Measurements from ENCODE around the gene ZBTB1. TPM values are rescaled to one million over a fixed set of nuclear protein-coding genes. Genes with fewer than 3 reads are reported as not detected.
"Not testable (repeated sequence)": the region's sequence is repeated elsewhere in the genome, so short reads cannot be mapped to it uniquely, and the experiment has no call there.

The ZBTB1 gene
- total RNA-seq, 1 experiment from 2014 or later: 33.0 TPM

- DNase-seq (ENCODE audit: low read depth): no peak
Measured at GRCh38 chr14:64531567-64531966, 27.0 kb downstream of the ZBTB1 start.

GRCh38 chr14:64536488-64537245, 32.1 kb downstream of the ZBTB1 start:
- DNase-seq (ENCODE audit: low read depth): peak; percentile 9

GRCh38 chr14:64540208-64541202, 35.9 kb downstream of the ZBTB1 start, which contains the start of gene HSPA2:
Gene HSPA2, plus strand, starts transcription at chr14:64540741. Its CDS starts 109 bp downstream, at chr14:64540850.
- DNase-seq (ENCODE audit: low read depth): peak; percentile 98

- no peak for DNase-seq (ENCODE audit: low read depth)
Measured at GRCh38 chr14:64541261-64541971, 36.8 kb downstream of the ZBTB1 start.

- DNase-seq (ENCODE audit: low read depth): no peak
Measured at GRCh38 chr14:64541972-64542835, 37.6 kb downstream of the ZBTB1 start.

GRCh38 chr14:64542836-64543201, 38.2 kb downstream of the ZBTB1 start:
- DNase-seq (ENCODE audit: low read depth): no peak

- no peak for DNase-seq (ENCODE audit: low read depth)
Measured at GRCh38 chr14:64544607-64545312, 40.2 kb downstream of the ZBTB1 start.

GRCh38 chr14:64549016-64549415, 44.4 kb downstream of the ZBTB1 start:
- DNase-seq (ENCODE audit: low read depth): no peak

- DNase-seq (ENCODE audit: low read depth): peak; percentile 31
Measured at GRCh38 chr14:64549791-64550620, 45.4 kb downstream of the ZBTB1 start, which contains the start of gene PPP1R36. Gene PPP1R36, plus strand, starts transcription at chr14:64549961. Its CDS starts 37 bp downstream, at chr14:64549998.

- no peak for DNase-seq (ENCODE audit: low read depth)
Measured at GRCh38 chr14:64550621-64551333, 46.2 kb downstream of the ZBTB1 start.

- no peak for DNase-seq (ENCODE audit: low read depth)
Measured at GRCh38 chr14:64554556-64554955, 50.0 kb downstream of the ZBTB1 start.

GRCh38 chr14:64556526-64556925, 52.0 kb downstream of the ZBTB1 start:
- peak; percentile 75 for DNase-seq (ENCODE audit: low read depth)

GRCh38 chr14:64558216-64558615, 53.6 kb downstream of the ZBTB1 start:
- DNase-seq (ENCODE audit: low read depth): not testable (repeated sequence)

- DNase-seq (ENCODE audit: low read depth): no peak
Measured at GRCh38 chr14:64561631-64562030, 57.1 kb downstream of the ZBTB1 start.

- DNase-seq (ENCODE audit: low read depth): no peak
Measured at GRCh38 chr14:64562436-64562835, 57.9 kb downstream of the ZBTB1 start.

GRCh38 chr14:64563696-64564095, 59.1 kb downstream of the ZBTB1 start:
- no peak for DNase-seq (ENCODE audit: low read depth)

- DNase-seq (ENCODE audit: low read depth): no peak
Measured at GRCh38 chr14:64566651-64567122, 62.1 kb downstream of the ZBTB1 start.

GRCh38 chr14:64569138-64569631, 64.6 kb downstream of the ZBTB1 start:
- DNase-seq (ENCODE audit: low read depth): peak; percentile 84

Measured in RPMI7951 (cell line).